HEK293T (cell line): ENCODE results near the gene TXNRD1.
A peak's percentile ranks its signal among the peaks of the same experiment; 100 is the strongest.

ENCODE experiments used
- CTCF ChIA-PET: fragments of 350-600 bp; formaldehyde crosslinking; extraction: SDS; loops from one replicate; lab custom pipeline; 2021; ENCODE audit warnings: antibody characterized with exemption, inconsistent platforms; lab: Yijun Ruan, JAX
- POLR2A ChIA-PET: fragments of 350-600 bp; formaldehyde crosslinking; extraction: SDS; loops from one replicate; lab custom pipeline; 2020; ENCODE audit warnings: antibody characterized with exemption, inconsistent platforms; lab: Yijun Ruan, JAX
- DNase-seq: peaks from one replicate; pipeline ENCODE4 v3.0.0; 2012; ENCODE audit warnings: mixed read lengths; ENCODE audit errors: extremely low spot score
- ARNT ChIP-seq: fragments of 450-650 bp; IDR thresholded peaks from 2 replicates; pipeline ENCODE4 v1.6.1; 2017; ENCODE audit warnings: mild to moderate bottlenecking
- BHLHE40 ChIP-seq: fragments of 450-650 bp; IDR thresholded peaks from 2 replicates; pipeline ENCODE4 v1.6.1; 2016; ENCODE audit warnings: mild to moderate bottlenecking, moderate library complexity, borderline replicate concordance
- CTBP1 ChIP-seq: fragments of 450-650 bp; IDR thresholded peaks from 2 replicates; pipeline ENCODE4 v1.6.1; 2016; ENCODE audit warnings: borderline replicate concordance
- ELF4 ChIP-seq: fragments of 450-650 bp; IDR thresholded peaks from 2 replicates; pipeline ENCODE4 v1.6.1; 2017; ENCODE audit warnings: antibody characterized with exemption
- FOXA1 ChIP-seq: fragments of 450-650 bp; IDR thresholded peaks from 2 replicates; pipeline ENCODE4 v1.6.1; 2016; ENCODE audit warnings: mild to moderate bottlenecking
- FOXK2 ChIP-seq: fragments of 450-650 bp; IDR thresholded peaks from 2 replicates; pipeline ENCODE4 v1.6.1; 2016; ENCODE audit warnings: mild to moderate bottlenecking
- FOXM1 ChIP-seq: fragments of 450-650 bp; IDR thresholded peaks from 2 replicates; pipeline ENCODE4 v1.6.1; 2017; ENCODE audit warnings: mild to moderate bottlenecking, borderline replicate concordance
- HDGF ChIP-seq: fragments of 450-650 bp; IDR thresholded peaks from 2 replicates; pipeline ENCODE4 v1.6.1; 2017; ENCODE audit warnings: antibody characterized with exemption, borderline replicate concordance
- L3MBTL2 ChIP-seq: fragments of 450-650 bp; conservative IDR thresholded peaks from 2 replicates; pipeline ENCODE4 v1.6.1; 2016; ENCODE audit warnings: mild to moderate bottlenecking
- LEF1 ChIP-seq: fragments of 450-650 bp; IDR thresholded peaks from 2 replicates; pipeline ENCODE4 v1.6.1; 2017; ENCODE audit warnings: mild to moderate bottlenecking, borderline replicate concordance
- NFRKB ChIP-seq: fragments of 450-650 bp; IDR thresholded peaks from 2 replicates; pipeline ENCODE4 v1.6.1; 2016; ENCODE audit warnings: mild to moderate bottlenecking, moderate library complexity
- SP1 ChIP-seq: fragments of 450-650 bp; IDR thresholded peaks from 2 replicates; pipeline ENCODE4 v1.6.1; 2017
- SUZ12 ChIP-seq: fragments of 450-650 bp; IDR thresholded peaks from 2 replicates; pipeline ENCODE4 v1.6.1; 2016; ENCODE audit warnings: mild to moderate bottlenecking
- TARDBP ChIP-seq: fragments of 450-650 bp; IDR thresholded peaks from 2 replicates; pipeline ENCODE4 v1.6.1; 2016
- ZNF384 ChIP-seq: fragments of 450-650 bp; IDR thresholded peaks from 2 replicates; pipeline ENCODE4 v1.6.1; 2016
- TF ChIP-seq, protein P1 (sequence below): fragments of 450-650 bp; IDR thresholded peaks from 2 replicates; pipeline ENCODE4 v1.6.1; 2016

The TXNRD1 gene

DNA sequence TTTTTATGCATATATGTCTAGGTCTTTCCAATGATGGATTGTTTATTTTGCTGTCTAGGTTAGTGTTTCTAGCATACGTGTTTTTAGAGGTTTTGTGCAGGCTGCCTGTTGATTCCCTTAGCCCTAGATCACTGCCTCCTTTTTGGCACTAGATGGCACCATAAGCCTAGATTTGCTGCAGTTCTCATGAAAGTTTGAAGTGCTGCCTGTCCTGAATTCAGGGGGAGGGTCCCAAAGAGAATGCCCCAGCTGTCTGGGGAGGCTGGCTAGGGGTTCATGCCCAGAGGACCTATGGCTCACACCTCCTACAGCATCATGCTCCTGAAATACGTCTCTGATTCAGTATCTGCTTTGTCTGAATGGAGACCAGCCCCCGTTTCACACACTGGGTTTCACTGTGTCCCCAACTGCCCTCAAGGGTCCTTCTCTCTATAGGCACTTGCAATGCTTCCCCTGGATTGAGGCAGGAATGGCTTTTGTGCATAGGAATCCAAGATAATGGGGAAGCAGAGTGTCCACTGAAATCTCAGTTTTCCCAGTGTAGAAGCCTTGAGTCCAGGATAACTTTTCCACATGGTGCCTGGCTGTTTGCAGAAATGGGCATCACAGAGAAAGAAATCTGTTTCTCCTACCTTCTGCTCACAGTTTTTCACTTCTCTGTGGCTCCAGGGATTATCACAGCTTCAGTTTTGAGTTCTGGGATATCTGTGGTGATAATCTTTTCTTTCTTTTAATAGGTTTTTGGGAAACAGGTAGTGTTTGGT lies 14.2 kb upstream of the TXNRD1 start:
- peak; percentile 74 for DNase-seq
- TF ChIP-seq FOXK2 (no peak), TARDBP (no peak), FOXA1 (no peak), SUZ12 (no peak), L3MBTL2 (no peak), NFRKB (no peak), LEF1 (no peak), ELF4 (no peak), HDGF (no peak)
- TF ChIP-seq, protein P1, sequence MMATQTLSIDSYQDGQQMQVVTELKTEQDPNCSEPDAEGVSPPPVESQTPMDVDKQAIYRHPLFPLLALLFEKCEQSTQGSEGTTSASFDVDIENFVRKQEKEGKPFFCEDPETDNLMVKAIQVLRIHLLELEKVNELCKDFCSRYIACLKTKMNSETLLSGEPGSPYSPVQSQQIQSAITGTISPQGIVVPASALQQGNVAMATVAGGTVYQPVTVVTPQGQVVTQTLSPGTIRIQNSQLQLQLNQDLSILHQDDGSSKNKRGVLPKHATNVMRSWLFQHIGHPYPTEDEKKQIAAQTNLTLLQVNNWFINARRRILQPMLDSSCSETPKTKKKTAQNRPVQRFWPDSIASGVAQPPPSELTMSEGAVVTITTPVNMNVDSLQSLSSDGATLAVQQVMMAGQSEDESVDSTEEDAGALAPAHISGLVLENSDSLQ, result no peak
- ChIA-PET CTCF (interaction anchor here (0.6 kb wide), 1 partner anchor 631 kb away, joined by 3 read pairs; no protein-coding TSS in a partner anchor), POLR2A (no interaction called here)

- POLR2A ChIA-PET, result no interaction called here
- no peak for DNase-seq
- TF ChIP-seq HDGF (no peak), NFRKB (no peak), SP1 (no peak), L3MBTL2 (no peak), FOXK2 (no peak), CTBP1 (no peak), SUZ12 (no peak), FOXM1 (no peak), LEF1 (no peak), ELF4 (no peak), TARDBP (no peak), ZNF384 (no peak), FOXA1 (no peak)
- TF ChIP-seq, protein P1, result no peak
- CTCF ChIA-PET, result interaction anchor here (0.7 kb wide), 1 partner anchor 25 kb away, joined by 5 read pairs; no protein-coding TSS in a partner anchor
Measured at GRCh38 chr12:104204690-104205480, 10.7 kb upstream of the TXNRD1 start.

DNA sequence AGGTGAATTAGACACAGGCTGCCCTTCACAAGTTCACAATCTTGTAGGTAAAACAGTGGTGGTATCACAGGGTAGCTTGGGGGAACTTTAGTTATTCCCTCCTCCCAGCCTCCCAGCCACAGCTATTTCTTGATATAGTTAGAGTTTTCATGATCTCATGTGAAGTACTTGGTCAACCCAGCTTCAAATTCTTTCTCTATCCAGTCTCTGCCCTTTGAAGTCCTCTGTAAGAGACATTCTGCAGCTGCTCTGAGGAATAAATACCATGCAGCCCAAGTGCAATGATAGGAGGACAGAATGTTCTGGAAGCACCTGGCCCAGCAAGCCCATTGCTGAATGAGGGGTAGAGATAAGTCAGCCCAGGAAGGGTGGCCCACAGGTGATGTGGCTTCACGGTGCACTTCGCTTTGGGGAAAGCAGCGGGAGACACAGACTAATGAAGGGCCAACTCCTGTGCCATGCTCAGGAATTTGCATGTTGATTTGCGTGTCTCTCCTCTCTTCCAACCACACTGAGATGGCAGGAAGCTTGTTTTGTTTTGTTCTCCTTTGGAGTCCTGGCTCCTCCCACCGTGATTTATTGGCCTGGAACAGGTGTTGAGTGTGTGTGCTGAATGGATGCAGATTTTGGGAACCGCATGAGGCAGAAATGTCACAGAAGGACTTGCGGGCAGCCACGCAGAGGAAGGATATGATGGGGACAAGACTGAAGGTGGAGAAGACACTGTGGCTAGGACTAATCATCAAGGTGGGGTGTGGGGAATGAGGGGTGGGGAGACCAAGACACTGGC lies 8.0 kb upstream of the TXNRD1 start:
- ChIA-PET POLR2A (no interaction called here), CTCF (no interaction called here)
- DNase-seq, result no peak
- TF ChIP-seq BHLHE40 (no peak), SP1 (no peak), CTBP1 (no peak), FOXA1 (no peak), HDGF (no peak), L3MBTL2 (no peak), TARDBP (no peak), SUZ12 (no peak), FOXK2 (no peak), ZNF384 (no peak), NFRKB (no peak), LEF1 (no peak), ARNT (no peak), ELF4 (no peak), FOXM1 (no peak)
- TF ChIP-seq, protein P1, result no peak

DNA sequence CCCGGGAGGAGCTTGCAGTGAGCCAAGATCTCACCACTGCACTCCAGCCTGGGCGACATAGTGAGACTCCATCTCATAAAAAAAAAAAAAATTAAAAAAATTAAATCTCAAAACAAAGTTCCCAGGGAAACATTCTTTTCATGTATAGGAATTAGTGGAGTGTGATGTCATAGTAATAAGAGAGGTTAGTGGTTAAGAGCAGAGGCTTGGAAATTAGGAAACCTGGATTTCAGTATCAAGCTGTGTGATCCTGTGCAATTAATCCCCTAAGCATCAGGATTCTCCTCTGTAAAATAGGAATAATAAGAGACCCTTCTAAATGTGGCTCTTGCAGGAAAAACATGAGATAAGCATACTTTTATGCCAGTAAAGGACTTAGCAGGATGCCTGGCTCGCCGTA lies 3.1 kb upstream of the TXNRD1 start:
- no peak for DNase-seq
- ChIA-PET POLR2A (no interaction called here), CTCF (interaction anchor here (0.7 kb wide), 1 partner anchor 293 kb away, joined by 6 read pairs; no protein-coding TSS in a partner anchor)
- TF ChIP-seq, protein P1, result no peak
- TF ChIP-seq ELF4 (no peak), ARNT (no peak), TARDBP (no peak), ZNF384 (no peak), HDGF (no peak)

DNA sequence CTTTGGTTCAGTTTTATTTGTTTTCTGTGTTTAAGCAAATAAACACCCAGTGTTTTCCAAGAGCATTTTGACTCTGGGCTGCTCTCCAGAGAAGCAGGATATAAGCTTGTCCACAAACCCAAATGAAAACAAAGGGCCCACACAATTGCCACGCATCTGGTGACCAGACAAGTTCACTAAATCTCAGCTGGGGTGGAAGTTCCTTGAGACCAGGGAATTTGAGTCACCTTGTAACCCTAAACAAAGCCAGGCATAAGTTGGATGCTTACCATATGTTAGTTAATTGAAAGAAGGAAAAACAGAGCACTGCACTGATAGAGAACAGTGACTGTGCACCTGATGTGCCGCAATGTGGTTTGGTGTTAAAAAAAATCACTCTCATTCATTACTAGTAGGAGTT lies 1.6 kb upstream of the TXNRD1 start:
- TF ChIP-seq, protein P1, result no peak
- TF ChIP-seq FOXK2 (no peak), CTBP1 (no peak), ARNT (no peak), ZNF384 (no peak)
- no peak for DNase-seq
- ChIA-PET POLR2A (no interaction called here), CTCF (interaction anchor here (1.0 kb wide), 1 partner anchor 9 kb away, joined by 3 read pairs; no protein-coding TSS in a partner anchor)
